HG02642 (cell line): ENCODE measurements around the gene KCTD14.
"Not testable (repeated sequence)": the region's sequence is repeated elsewhere in the genome, so short reads cannot be mapped to it uniquely, and the experiment has no call there.

Experiments used
- ATAC-seq: cut with Tn5 transposase; IDR thresholded peaks from one replicate; pipeline ENCODE4 v1.9.1; 2021; ENCODE audit warnings: mild to moderate bottlenecking; ENCODE audit not compliant: unreplicated experiment, poor library complexity

KCTD14 gene

GRCh38 chr11:78022397-78023396, at the start of gene KCTD14:
Gene KCTD14 (minus strand): TSS chr11:78023276. CDS start chr11:78023249, 27 bp downstream.
- ATAC-seq, result no peak

GRCh38 chr11:78072455-78072854, 49.4 kb upstream of the KCTD14 start:
- ATAC-seq, result no peak

- ATAC-seq, result no peak
These were observed 48.6 kb upstream of the KCTD14 start for GRCh38 chr11:78071717-78072116.

GRCh38 chr11:78070621-78071020, 47.5 kb upstream of the KCTD14 start:
- no peak for ATAC-seq

GRCh38 chr11:78069465-78069864, 46.4 kb upstream of the KCTD14 start:
- no peak for ATAC-seq

- no peak for ATAC-seq
These were observed 44.6 kb upstream of the KCTD14 start for GRCh38 chr11:78067704-78068103.

GRCh38 chr11:78066471-78066870, 43.4 kb upstream of the KCTD14 start:
- ATAC-seq, result no peak

GRCh38 chr11:78065203-78065602, 42.1 kb upstream of the KCTD14 start:
- ATAC-seq, result no peak

- ATAC-seq, result no peak
These were observed 40.5 kb upstream of the KCTD14 start, which contains the start of gene THRSP for GRCh38 chr11:78063440-78064181. Gene THRSP (plus strand): TSS chr11:78063861. CDS start chr11:78063882, 21 bp downstream.

GRCh38 chr11:78062671-78063070, 39.6 kb upstream of the KCTD14 start:
- ATAC-seq, result no peak

- no peak for ATAC-seq
These were observed 38.8 kb upstream of the KCTD14 start for GRCh38 chr11:78061921-78062311.

GRCh38 chr11:78061088-78061920, 38.2 kb upstream of the KCTD14 start:
- no peak for ATAC-seq

GRCh38 chr11:78060533-78060932, 37.5 kb upstream of the KCTD14 start:
- no peak for ATAC-seq

GRCh38 chr11:78059749-78060328, 36.8 kb upstream of the KCTD14 start:
- ATAC-seq, result not testable (repeated sequence)

GRCh38 chr11:78057462-78058055, 34.5 kb upstream of the KCTD14 start:
- ATAC-seq, result no peak

GRCh38 chr11:78056093-78056492, 33.0 kb upstream of the KCTD14 start:
- no peak for ATAC-seq

GRCh38 chr11:78054971-78055370, 31.9 kb upstream of the KCTD14 start:
- ATAC-seq, result no peak

- ATAC-seq, result no peak
These were observed 28.1 kb upstream of the KCTD14 start for GRCh38 chr11:78050964-78051831.

- no peak for ATAC-seq
These were observed 26.3 kb upstream of the KCTD14 start for GRCh38 chr11:78049348-78049747.
